Panc1 (cell line): Measurements from ENCODE around the gene TACC2. TPM values are rescaled to one million over a fixed set of nuclear protein-coding genes. Genes with fewer than 3 reads are reported as not detected.

Source experiments
- ATAC-seq: fragments of 200-7000 bp; cut with Tn5 transposase; 2 replicates; pipeline ENCODE4 v1.9.1; 2020; ENCODE audit warnings: mild to moderate bottlenecking, moderate library complexity
- BruUV-seq: library from RNA; stranded (reverse); fragments of 400-500 nt; replicated peaks from 2 replicates; lab custom pipeline; 2021; lab: Mats Ljungman, UMichigan
- CTCF ChIA-PET: fragments of 300-600 bp; sonication (Branson Sonifier 250); formaldehyde crosslinking; loops from one replicate; lab custom pipeline; 2022; ENCODE audit warnings: antibody characterized with exemption; lab: Charles Lee
- POLR2A ChIA-PET: fragments of 300-600 bp; sonication (Branson Sonifier 250); formaldehyde crosslinking; loops from one replicate; lab custom pipeline; 2022; ENCODE audit warnings: antibody characterized with exemption; lab: Charles Lee
- DNase-seq: peaks from one replicate; pipeline ENCODE4 v3.0.0-alpha.2; 2010; ENCODE audit warnings: low read depth, low spot score
- H3K27ac ChIP-seq: 2 replicates; pipeline ENCODE4 v1.5.1; 2011; ENCODE audit warnings: mild to moderate bottlenecking, low read length, inconsistent platforms
- H3K27me3 ChIP-seq: fragments of 200-500 bp; sonication (Bioruptor generic); 2 replicates; pipeline ENCODE4 v1.6.0; 2014; ENCODE audit warnings: low read length, inconsistent platforms; ENCODE audit not compliant: control insufficient read depth, insufficient read depth
- H3K36me3 ChIP-seq: fragments of 200-500 bp; sonication (Bioruptor generic); 2 replicates; pipeline ENCODE4 v1.5.1; 2014; ENCODE audit warnings: inconsistent platforms, mild to moderate bottlenecking, low read length, moderate library complexity; ENCODE audit not compliant: control insufficient read depth, insufficient read depth
- H3K4me1 ChIP-seq: 2 replicates; pipeline ENCODE4 v1.5.1; 2011; ENCODE audit warnings: inconsistent platforms, mild to moderate bottlenecking, low read length, moderate library complexity; ENCODE audit not compliant: control insufficient read depth, insufficient read depth
- H3K4me3 ChIP-seq, 2 experiments: 2 replicates each; pipeline ENCODE4 v1.5.1; 2011 to 2012; ENCODE audit warnings: low read depth in 2 of 2, low read length in 2 of 2, mild to moderate bottlenecking in 2 of 2, inconsistent platforms in 1 of 2, moderate library complexity in 1 of 2
- H3K9me3 ChIP-seq: fragments of 200-500 bp; sonication (Bioruptor generic); 2 replicates; pipeline ENCODE4 v1.5.1; 2014; ENCODE audit warnings: low read depth, mild to moderate bottlenecking, inconsistent platforms, low read length, moderate library complexity; ENCODE audit not compliant: control insufficient read depth, insufficient read depth
- CTCF ChIP-seq: fragments of 450-650 bp; IDR thresholded peaks from 2 replicates; pipeline ENCODE4 v1.5.1; 2017; ENCODE audit warnings: mild to moderate bottlenecking
- POLR2AphosphoS5 ChIP-seq: IDR thresholded peaks from 2 replicates; pipeline ENCODE4 v1.6.1; 2012; ENCODE audit warnings: mild to moderate bottlenecking, low read depth, low read length, moderate library complexity
- REST ChIP-seq, 2 experiments: IDR thresholded peaks; 2 replicates each; pipeline ENCODE4 v1.6.1; 2011 to 2012; ENCODE audit warnings: low read depth in 2 of 2, control low read depth in 1 of 2, low read length in 1 of 2, mild to moderate bottlenecking in 1 of 2, moderate library complexity in 1 of 2; ENCODE audit not compliant: insufficient read depth in 1 of 2
- SIN3A ChIP-seq: IDR thresholded peaks from 2 replicates; pipeline ENCODE4 v1.6.1; 2012; ENCODE audit warnings: low read depth, mild to moderate bottlenecking, low read length, moderate library complexity, borderline replicate concordance; ENCODE audit not compliant: insufficient read depth
- TCF7L2 ChIP-seq: IDR thresholded peaks from 2 replicates; pipeline ENCODE4 v1.6.1; 2011; ENCODE audit warnings: mild to moderate bottlenecking, low read depth, low read length, inconsistent platforms
- in situ Hi-C: cut with HindIII; loops from 2 replicates; pipeline ENCODE4 v1.10.0; 2016; ENCODE audit warnings: low sequenced_read_pairs, low pct_unique_long_range_greater_than_20kb
- intact Hi-C: fragments of 100-400 bp; cut with micrococcal nuclease; formaldehyde crosslinking; loops from one replicate; pipeline ENCODE4 v1.10.0; 2022; ENCODE audit not compliant: unreplicated experiment
- total RNA-seq: library from RNA; stranded (reverse); gene quantifications from one replicate; pipeline ENCODE4 v1.2.1, GENCODE V29; 2021; ENCODE audit not compliant: unreplicated experiment

The TACC2 gene
- total RNA-seq, 1 experiment from 2014 or later, result 133 TPM

GRCh38 chr10:122233857-122234348 is 244.9 kb downstream of the TACC2 start:
- in situ Hi-C loops, result no loop called here
- Histone ChIP-seq H3K27ac (no peak overlapping the region), H3K36me3 (peaks cover 28% of the 10 kb centered on the region), H3K4me1 (no peaks in the 10 kb centered on the region), H3K27me3 (no peaks in the 10 kb centered on the region), H3K9me3 (no peaks in the 10 kb centered on the region), H3K4me3 (no peak overlapping the region)
- no TSS peak for BruUV-seq
- ChIA-PET POLR2A (no interaction called here), CTCF (no interaction called here)
- peak; percentile 47 for ATAC-seq
- intact Hi-C loops, result no loop called here
- no peak for DNase-seq
- TF ChIP-seq TCF7L2 (no peak), SIN3A (no peak), POLR2AphosphoS5 (no peak), REST (IDR thresholded peaks at IDR 0.05; ENCODE audit: insufficient read depth in 1 of 2, low read depth in 2 of 2, low read length in 1 of 2) (no peak), CTCF (no peak)

GRCh38 chr10:122234416-122234815 is 245.5 kb downstream of the TACC2 start:
- ChIA-PET POLR2A (no interaction called here), CTCF (no interaction called here)
- intact Hi-C loops, result no loop called here
- Histone ChIP-seq H3K27ac (no peak overlapping the region), H3K9me3 (no peaks in the 10 kb centered on the region), H3K36me3 (peaks cover 27% of the 10 kb centered on the region), H3K4me3 (no peak overlapping the region), H3K27me3 (no peaks in the 10 kb centered on the region), H3K4me1 (no peaks in the 10 kb centered on the region)
- in situ Hi-C loops, result no loop called here
- no TSS peak for BruUV-seq
- ATAC-seq (no peak), DNase-seq (no peak)
- TF ChIP-seq CTCF (no peak), REST (IDR thresholded peaks at IDR 0.05; ENCODE audit: insufficient read depth in 1 of 2, low read depth in 2 of 2, low read length in 1 of 2) (no peak), TCF7L2 (no peak)
